ENCODE data around the gene NPR2. TPM values are rescaled to one million over a fixed set of nuclear protein-coding genes. Genes with fewer than 3 reads are reported as not detected.

The NPR2 gene
- total RNA-seq, 1 donor from 2014 or later: 40.2 TPM

DNA sequence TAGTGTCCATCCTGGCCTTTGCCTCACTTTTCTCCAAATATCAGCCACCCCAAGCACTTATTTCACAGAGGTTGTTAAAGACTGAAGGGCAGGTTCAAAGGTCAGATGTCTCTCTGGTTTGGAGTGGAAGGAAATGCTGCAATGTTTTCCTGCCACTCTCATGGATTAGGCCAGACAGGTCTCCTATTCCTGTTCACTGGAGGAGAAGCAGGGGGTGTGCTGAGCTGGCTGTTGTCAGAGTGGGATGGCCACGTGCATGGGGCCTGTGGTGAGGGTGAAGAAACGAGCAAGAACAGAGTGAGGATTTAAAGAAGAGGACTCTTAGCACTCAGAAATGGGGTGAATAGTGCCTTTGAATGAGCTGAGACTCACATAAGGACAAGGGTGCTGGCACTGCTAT is 44.4 kb downstream of the NPR2 start:
- H3K27ac Mint-ChIP-seq (ENCODE audit: unreplicated experiment): no peak overlapping the region
- peaks cover 17% of the 10 kb centered on the region for H3K4me1 Mint-ChIP-seq (ENCODE audit: low read depth)
- TF ChIP-seq, protein P1, sequence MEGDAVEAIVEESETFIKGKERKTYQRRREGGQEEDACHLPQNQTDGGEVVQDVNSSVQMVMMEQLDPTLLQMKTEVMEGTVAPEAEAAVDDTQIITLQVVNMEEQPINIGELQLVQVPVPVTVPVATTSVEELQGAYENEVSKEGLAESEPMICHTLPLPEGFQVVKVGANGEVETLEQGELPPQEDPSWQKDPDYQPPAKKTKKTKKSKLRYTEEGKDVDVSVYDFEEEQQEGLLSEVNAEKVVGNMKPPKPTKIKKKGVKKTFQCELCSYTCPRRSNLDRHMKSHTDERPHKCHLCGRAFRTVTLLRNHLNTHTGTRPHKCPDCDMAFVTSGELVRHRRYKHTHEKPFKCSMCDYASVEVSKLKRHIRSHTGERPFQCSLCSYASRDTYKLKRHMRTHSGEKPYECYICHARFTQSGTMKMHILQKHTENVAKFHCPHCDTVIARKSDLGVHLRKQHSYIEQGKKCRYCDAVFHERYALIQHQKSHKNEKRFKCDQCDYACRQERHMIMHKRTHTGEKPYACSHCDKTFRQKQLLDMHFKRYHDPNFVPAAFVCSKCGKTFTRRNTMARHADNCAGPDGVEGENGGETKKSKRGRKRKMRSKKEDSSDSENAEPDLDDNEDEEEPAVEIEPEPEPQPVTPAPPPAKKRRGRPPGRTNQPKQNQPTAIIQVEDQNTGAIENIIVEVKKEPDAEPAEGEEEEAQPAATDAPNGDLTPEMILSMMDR (IDR thresholded peaks at IDR 0.05): no peak
- no peak overlapping the region for H3K4me3 Mint-ChIP-seq (ENCODE audit: unreplicated experiment)
- DNase-seq (ENCODE audit: low spot score): peak; percentile 19
- no peaks in the 10 kb centered on the region for H3K9me3 Mint-ChIP-seq (ENCODE audit: low read depth)
- H3K36me3 Mint-ChIP-seq (ENCODE audit: low read depth): peaks cover 9% of the 10 kb centered on the region
- H3K27me3 Mint-ChIP-seq (ENCODE audit: low read depth): no peaks in the 10 kb centered on the region

DNA sequence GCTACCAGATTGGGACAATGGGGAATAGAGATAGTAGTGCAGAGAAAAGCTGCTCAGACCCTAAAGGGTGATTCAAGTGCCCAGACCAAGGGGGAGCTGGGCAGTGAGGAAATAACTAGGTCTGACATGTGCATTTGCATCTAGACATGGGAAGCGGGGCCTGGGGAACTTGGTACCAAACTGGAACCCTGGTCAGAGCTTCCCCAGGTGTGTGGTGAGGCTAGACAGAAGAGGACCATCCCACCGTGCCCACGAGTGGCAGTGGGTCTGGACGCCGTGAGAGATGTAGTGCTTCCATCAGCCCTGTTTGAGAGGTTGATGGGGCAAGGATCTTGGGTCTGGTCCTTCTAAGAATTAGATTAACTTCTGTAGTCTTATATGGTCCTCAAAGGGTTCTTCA is 45.2 kb downstream of the NPR2 start:
- TF ChIP-seq, protein P1 (IDR thresholded peaks at IDR 0.05): no peak
- H3K9me3 Mint-ChIP-seq (ENCODE audit: low read depth): no peaks in the 10 kb centered on the region
- DNase-seq (ENCODE audit: low spot score): peak; percentile 26
- H3K36me3 Mint-ChIP-seq (ENCODE audit: low read depth): peaks cover 9% of the 10 kb centered on the region
- peaks cover 12% of the 10 kb centered on the region for H3K4me1 Mint-ChIP-seq (ENCODE audit: low read depth)
- H3K27ac Mint-ChIP-seq (ENCODE audit: unreplicated experiment): no peak overlapping the region
- H3K4me3 Mint-ChIP-seq (ENCODE audit: unreplicated experiment): no peak overlapping the region
- no peaks in the 10 kb centered on the region for H3K27me3 Mint-ChIP-seq (ENCODE audit: low read depth)

DNA sequence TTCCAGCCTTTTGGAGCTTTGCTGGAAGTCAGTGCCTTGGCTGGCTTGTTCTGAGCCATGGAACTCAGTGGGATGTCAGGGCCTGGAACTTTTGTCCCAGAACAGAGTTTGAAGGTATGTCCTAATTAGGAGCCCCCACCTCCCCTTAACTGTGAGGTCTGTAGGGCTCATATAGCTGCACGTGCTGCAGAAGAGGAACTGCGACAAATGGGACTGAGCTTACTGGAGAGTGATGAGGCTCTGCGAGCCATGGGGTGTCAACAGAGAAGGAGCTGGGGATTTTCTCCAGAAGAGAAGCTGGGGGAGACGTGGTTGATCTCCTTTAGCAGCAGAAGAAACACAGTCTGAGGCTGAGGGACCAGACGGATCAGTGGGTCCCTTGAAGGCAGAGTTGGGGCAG is 48.5 kb downstream of the NPR2 start:
- Mint-ChIP-seq H3K9me3 (ENCODE audit: low read depth) (no peaks in the 10 kb centered on the region), H3K4me1 (ENCODE audit: low read depth) (peaks cover 7% of the 10 kb centered on the region), H3K27ac (ENCODE audit: unreplicated experiment) (no peak overlapping the region), H3K36me3 (ENCODE audit: low read depth) (peaks cover 9% of the 10 kb centered on the region), H3K4me3 (ENCODE audit: unreplicated experiment) (no peak overlapping the region), H3K27me3 (ENCODE audit: low read depth) (no peaks in the 10 kb centered on the region)
- TF ChIP-seq, protein P1 (IDR thresholded peaks at IDR 0.05): no peak
- peak; percentile 18 for DNase-seq (ENCODE audit: low spot score)

- Mint-ChIP-seq H3K27ac (ENCODE audit: unreplicated experiment) (no peak overlapping the region), H3K4me1 (ENCODE audit: low read depth) (peaks cover 14% of the 10 kb centered on the region), H3K9me3 (ENCODE audit: low read depth) (no peaks in the 10 kb centered on the region), H3K27me3 (ENCODE audit: low read depth) (no peaks in the 10 kb centered on the region), H3K36me3 (ENCODE audit: low read depth) (peaks cover 9% of the 10 kb centered on the region), H3K4me3 (ENCODE audit: unreplicated experiment) (no peak overlapping the region)
- peak; percentile 75 for DNase-seq (ENCODE audit: low spot score)
- TF ChIP-seq, protein P1 (IDR thresholded peaks at IDR 0.05): no peak
These were observed 49.7 kb downstream of the NPR2 start for GRCh38 chr9:35840881-35841644.

- Mint-ChIP-seq H3K4me3 (ENCODE audit: unreplicated experiment) (no peak overlapping the region), H3K27me3 (ENCODE audit: low read depth) (no peaks in the 10 kb centered on the region), H3K27ac (ENCODE audit: unreplicated experiment) (no peak overlapping the region), H3K36me3 (ENCODE audit: low read depth) (peaks cover 9% of the 10 kb centered on the region), H3K4me1 (ENCODE audit: low read depth) (peaks cover 14% of the 10 kb centered on the region), H3K9me3 (ENCODE audit: low read depth) (no peaks in the 10 kb centered on the region)
- TF ChIP-seq, protein P1 (IDR thresholded peaks at IDR 0.05): no peak
- peak; percentile 59 for DNase-seq (ENCODE audit: low spot score)
These were observed 50.2 kb downstream of the NPR2 start for GRCh38 chr9:35841645-35841900.

All from chondrocyte (in vitro differentiated cells).